Activated B cell treated with CpG ODN at 0.5 μM for 24 hours (primary cell): ENCODE results near the gene PPT1. TPM values are rescaled to one million over a fixed set of nuclear protein-coding genes. Genes with fewer than 3 reads are reported as not detected.

ENCODE experiments used
- ATAC-seq: fragments of 200-7000 bp; cut with Tn5 transposase; one replicate; pipeline ENCODE4 v1.10.0; 2021; ENCODE audit warnings: low read depth, mild to moderate bottlenecking, moderate library complexity
- CTCF ChIA-PET: fragments of 350-600 bp; sonication (Branson Sonifier 250); formaldehyde crosslinking; loops from one replicate; lab custom pipeline; 2021; ENCODE audit warnings: antibody characterized with exemption; lab: Charles Lee
- POLR2A ChIA-PET: fragments of 350-600 bp; sonication (Branson Sonifier 250); formaldehyde crosslinking; loops from one replicate; lab custom pipeline; 2021; ENCODE audit warnings: antibody characterized with exemption; lab: Charles Lee
- DNase-seq: peaks from one replicate; pipeline ENCODE4 v3.0.0; 2022
- H3K27ac Mint-ChIP-seq: one replicate; pipeline ENCODE4 v1.8.0; 2020; ENCODE audit warnings: mixed read lengths
- H3K27me3 Mint-ChIP-seq: one replicate; pipeline ENCODE4 v1.8.0; 2021; ENCODE audit warnings: mixed read lengths
- H3K36me3 Mint-ChIP-seq: one replicate; pipeline ENCODE4 v1.8.0; 2021; ENCODE audit warnings: low read depth, mixed read lengths
- H3K4me1 Mint-ChIP-seq: one replicate; pipeline ENCODE4 v1.8.0; 2021; ENCODE audit warnings: mixed read lengths
- H3K4me3 Mint-ChIP-seq: one replicate; pipeline ENCODE4 v1.8.0; 2020; ENCODE audit warnings: mild to moderate bottlenecking, mixed read lengths
- H3K9me3 Mint-ChIP-seq: one replicate; pipeline ENCODE4 v1.8.0; 2020; ENCODE audit warnings: mixed read lengths
- CTCF ChIP-seq: fragments of 200-600 bp; IDR thresholded peaks from one replicate; pipeline ENCODE4 v1.8.0; 2022; ENCODE audit warnings: antibody characterized with exemption, mild to moderate bottlenecking
- intact Hi-C: fragments of 100-400 bp; cut with micrococcal nuclease; formaldehyde crosslinking; loops from one replicate; pipeline ENCODE4 v1.15.1; 2024
- total RNA-seq: library from RNA; stranded (reverse); gene quantifications from 2 replicates; pipeline ENCODE4 v1.2.3, GENCODE V29; 2022

Gene PPT1
- total RNA-seq, 1 donor from 2014 or later, result 41.8 TPM

DNA sequence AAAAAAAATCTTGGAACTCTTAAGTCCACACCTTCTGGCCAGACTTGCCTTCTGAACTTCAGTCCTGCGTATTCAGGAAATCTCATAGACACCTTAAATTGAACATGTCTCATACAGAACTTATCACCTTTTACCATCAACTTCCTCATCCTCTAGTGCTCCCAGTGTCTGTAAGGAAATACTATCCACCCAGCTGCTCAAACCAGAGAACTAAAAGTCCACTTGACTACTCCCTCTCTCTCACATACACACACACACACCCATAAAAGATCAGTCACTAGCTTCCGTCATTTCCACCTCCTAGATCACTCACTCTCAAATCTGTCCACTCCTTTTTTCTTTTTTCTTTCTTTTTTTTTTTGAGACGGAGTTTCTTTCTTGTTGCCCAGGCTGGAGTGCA, 67.4 kb downstream of the PPT1 start:
- DNase-seq, result no peak
- POLR2A ChIA-PET, result interaction anchor here (0.7 to 2.2 kb wide), 2 partner anchors 10 to 13 kb away, joined by 3 to 11 read pairs; partner anchors contain the start of gene CAP1
- CTCF ChIA-PET, result interaction anchor here (1.4 to 5.1 kb wide), 3 partner anchors 28 to 110 kb away, joined by 3 to 91 read pairs (median 5); no protein-coding TSS in a partner anchor

GRCh38 chr1:40027647-40028046, 69.4 kb downstream of the PPT1 start:
- peaks cover 2% of the 10 kb centered on the region for H3K9me3 Mint-ChIP-seq
- CTCF ChIA-PET, result interaction anchor here (1.1 to 1.9 kb wide), 2 partner anchors 53 to 109 kb away, joined by 3 to 5 read pairs; no protein-coding TSS in a partner anchor
- TF ChIP-seq CTCF, result no peak
- intact Hi-C loops, result no loop called here
- POLR2A ChIA-PET, result interaction anchor here (0.6 to 1.3 kb wide), 3 partner anchors 12 to 51 kb away, joined by 3 to 6 read pairs (median 5); partner anchors contain the start of gene CAP1
- H3K4me3 Mint-ChIP-seq, result no peak overlapping the region
- DNase-seq (no peak), ATAC-seq (no peak)
- no peak overlapping the region for H3K27ac Mint-ChIP-seq
- H3K4me1 Mint-ChIP-seq, result peaks cover 34% of the 10 kb centered on the region
- H3K36me3 Mint-ChIP-seq, result no peaks in the 10 kb centered on the region
- H3K27me3 Mint-ChIP-seq, result no peaks in the 10 kb centered on the region

More for the DNA sequence above, 67.4 kb downstream of the PPT1 start:
- TF ChIP-seq CTCF, result no peak
- no peak overlapping the region for H3K27ac Mint-ChIP-seq
- intact Hi-C loops, result loop anchor here (5.0 kb wide), 1 partner anchor 127 kb away; the partner anchor contains the start of gene MYCL
- peaks cover 2% of the 10 kb centered on the region for H3K9me3 Mint-ChIP-seq
- ATAC-seq, result no peak
- no peaks in the 10 kb centered on the region for H3K36me3 Mint-ChIP-seq
- peaks cover 34% of the 10 kb centered on the region for H3K4me1 Mint-ChIP-seq
- no peak overlapping the region for H3K4me3 Mint-ChIP-seq
- H3K27me3 Mint-ChIP-seq, result no peaks in the 10 kb centered on the region

DNA sequence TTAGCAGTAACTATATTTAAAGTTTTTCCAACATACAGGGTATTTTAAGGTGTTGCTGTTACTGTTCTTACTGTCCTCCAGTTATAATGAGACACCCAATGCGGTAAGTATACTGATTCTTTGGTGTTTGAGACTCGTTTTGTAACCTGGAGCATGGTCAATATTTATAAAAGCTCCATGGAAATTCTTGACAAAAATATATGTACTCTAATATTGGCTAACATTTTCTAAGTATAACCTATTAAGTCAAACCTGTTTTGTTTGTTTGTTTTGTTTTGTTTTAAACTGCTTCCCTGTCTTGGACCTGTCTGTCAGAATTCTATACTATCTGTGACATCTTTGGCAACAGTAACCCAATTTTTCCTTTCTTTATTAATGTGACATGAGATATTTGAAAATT, 72.4 kb downstream of the PPT1 start:
- no peak for DNase-seq
- POLR2A ChIA-PET, result interaction anchor here (1.3 kb wide), 1 partner anchor 23 kb away, joined by 4 read pairs; no protein-coding TSS in a partner anchor
- intact Hi-C loops, result loop anchor here (5.0 kb wide), 1 partner anchor 37 kb away; no protein-coding TSS in a partner anchor
- Mint-ChIP-seq H3K9me3 (peaks cover 2% of the 10 kb centered on the region), H3K4me1 (peaks cover 25% of the 10 kb centered on the region), H3K27me3 (no peaks in the 10 kb centered on the region), H3K27ac (no peak overlapping the region), H3K36me3 (no peaks in the 10 kb centered on the region), H3K4me3 (no peak overlapping the region)
- CTCF ChIA-PET, result interaction anchor here (0.9 to 1.5 kb wide), 2 partner anchors 51 to 105 kb away, joined by 3 to 5 read pairs; no protein-coding TSS in a partner anchor
- ATAC-seq, result no peak
- no peak for TF ChIP-seq CTCF

- Mint-ChIP-seq H3K9me3 (peaks cover 2% of the 10 kb centered on the region), H3K4me1 (peaks cover 22% of the 10 kb centered on the region), H3K27ac (peak overlapping the region; percentile 14), H3K36me3 (no peaks in the 10 kb centered on the region), H3K27me3 (no peaks in the 10 kb centered on the region), H3K4me3 (peak overlapping the region; percentile 11)
- no peak for DNase-seq
- peak; percentile 54 for ATAC-seq
- CTCF ChIA-PET, result interaction anchor here (1.5 to 2.1 kb wide), 2 partner anchors 9 to 104 kb away, joined by 5 to 13 read pairs; no protein-coding TSS in a partner anchor
- intact Hi-C loops, result loop anchor here (5.0 kb wide), 1 partner anchor 36 kb away; no protein-coding TSS in a partner anchor
- POLR2A ChIA-PET, result interaction anchor here (1.0 to 1.7 kb wide), 4 partner anchors 11 to 28 kb away, joined by 3 to 12 read pairs (median 4); partner anchors contain the start of gene CAP1
- no peak for TF ChIP-seq CTCF
Measured at GRCh38 chr1:40023379-40023944, 73.6 kb downstream of the PPT1 start.

Other genes starting within 250 kb of the PPT1 start
- 23.1 and 24.4 TPM in 2 replicates for gene TRIT1, start 213.7 kb downstream of the PPT1 start, total RNA-seq
- 0.10 and 0.29 TPM in 2 replicates for gene MYCL, start 195.3 kb downstream of the PPT1 start, total RNA-seq
- gene MFSD2A, start 142.1 kb downstream of the PPT1 start, total RNA-seq, result 30.3 and 36.0 TPM in 2 replicates
- 410 and 411 TPM in 2 replicates for gene CAP1, start 56.5 kb downstream of the PPT1 start, total RNA-seq
- gene RLF, start 64.1 kb upstream of the PPT1 start, total RNA-seq, result 18.1 and 19.2 TPM in 2 replicates
- not detected in 2 replicates for gene TMCO2, start 150.7 kb upstream of the PPT1 start, total RNA-seq
- 17.6 and 18.6 TPM in 2 replicates for gene ZMPSTE24, start 161.0 kb upstream of the PPT1 start, total RNA-seq
- gene COL9A2, start 220.0 kb upstream of the PPT1 start, total RNA-seq, result 5.5 and 5.7 TPM in 2 replicates